ENCODE measurements around the gene TEKT1. TPM values are rescaled to one million over a fixed set of nuclear protein-coding genes. Genes with fewer than 3 reads are reported as not detected.

TEKT1 gene
- total and polyA plus RNA-seq, 9 of the 15 experiments (the other 6 are each of a cell fraction or from before 2014, with no cell fraction given), result 0.06 TPM; not detected in 8

DNA sequence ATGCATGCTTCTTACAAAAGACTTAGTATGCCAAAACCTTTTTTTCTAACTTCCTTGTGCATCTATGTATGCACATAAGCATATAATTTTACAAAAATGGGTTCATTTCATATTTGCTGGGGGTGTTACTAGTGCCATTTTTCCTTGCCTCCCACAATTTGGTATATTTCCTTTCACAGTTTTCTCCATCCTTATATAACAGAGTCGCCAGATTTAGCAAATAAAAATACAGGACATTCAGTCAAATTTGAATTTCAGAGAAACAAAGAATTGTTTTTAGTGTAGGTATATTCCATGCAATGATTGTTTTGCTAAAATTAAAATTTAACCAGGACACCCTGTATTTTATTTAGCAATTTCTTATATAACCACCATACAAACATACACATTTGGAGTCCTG, 59.5 kb downstream of the TEKT1 start (continued):
- TF ChIP-seq KDM2B (CRISPR knock-in tag; IDR thresholded peaks at IDR 0.05), result no peak
- TF ChIP-seq ZNF274 (IDR thresholded peaks at IDR 0.05; ENCODE audit: borderline replicate concordance, low read depth, low read length), result no peak
- TF ChIP-seq ZNF174 (CRISPR knock-in tag; IDR thresholded peaks at IDR 0.05), result no peak

DNA sequence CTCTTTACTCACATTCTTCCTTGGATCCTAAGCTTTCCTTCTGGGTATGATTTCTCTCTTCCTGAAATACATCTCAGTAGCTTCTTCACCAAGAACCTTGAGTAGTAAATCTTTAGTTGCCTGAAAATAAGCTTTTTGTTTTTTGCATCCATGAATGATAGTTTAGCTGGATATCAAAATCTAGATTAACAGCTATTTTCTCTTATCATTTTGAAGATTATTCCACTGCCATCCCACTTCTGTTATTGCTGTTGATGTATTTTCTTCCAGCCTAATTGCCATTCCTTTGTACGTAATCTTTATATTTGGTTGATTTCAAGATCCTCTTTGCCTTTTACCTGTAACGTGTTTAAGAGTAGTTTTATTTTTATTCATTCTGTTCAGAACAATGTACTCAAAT, 63.1 kb downstream of the TEKT1 start:
- in situ Hi-C loops (cut with MboI) (no loop called here), intact Hi-C loops (cut with micrococcal nuclease) (no loop called here)
- Histone ChIP-seq H3K79me2 (ENCODE audit: control insufficient read depth, insufficient read depth, low read length) (no peaks in the 10 kb centered on the region), H3K9ac (ENCODE audit: insufficient read depth in 1 of 2, low read depth in 2 of 2, low read length in 2 of 2) (no peak overlapping the region), H3K27me3 (ENCODE audit: control insufficient read depth in 2 of 2, insufficient read depth in 2 of 2, low read length in 2 of 2) (peaks cover 0 to 5% of the 10 kb centered on the region in 2 experiments; a peak in 1 of 5 replicates), H3K27ac (ENCODE audit: extremely low read depth, low read depth, low read length) (no peak overlapping the region), H3K4me3 (no peak overlapping the region), H3K4me2 (ENCODE audit: insufficient read depth, low read length) (no peak overlapping the region), H4K20me1 (replicated peaks; ENCODE audit: control insufficient read depth, insufficient read depth, low read length) (no peaks in the 10 kb centered on the region), H2AFZ (ENCODE audit: low read depth, low read length) (no peak overlapping the region), H3K36me3 (ENCODE audit: control insufficient read depth, insufficient read depth, low read length) (no peaks in the 10 kb centered on the region), H3K4me1 (replicated peaks in 1 of 2; ENCODE audit: control insufficient read depth in 2 of 2, insufficient read depth in 2 of 2, low read length in 2 of 2) (no peaks in the 10 kb centered on the region), H3K9me3 (replicated peaks; ENCODE audit: control insufficient read depth, insufficient read depth, low read depth, low read length) (0 out of 2 replicates have a peak, but pooled peaks cover 2% of the 10 kb centered on the region), H3K9me1 (ENCODE audit: control insufficient read depth, insufficient read depth, low read length) (no peaks in the 10 kb centered on the region)
- WGBS (ENCODE audit: insufficient coverage, low coverage, missing lambda C conversion rate), result 6% methylated on average over 2 of the region's 2 CpGs
- FAIRE-seq, result no peak
- TF ChIP-seq ZFP1 (CRISPR knock-in tag; IDR thresholded peaks at IDR 0.05) (peak; percentile 75), ARHGAP35 (IDR thresholded peaks at IDR 0.05; ENCODE audit: partially characterized antibody) (no peak)
- BruUV-seq (replicated peaks), result no TSS peak
- no peak for ATAC-seq
- no peak for DNase-seq (ENCODE audit: extremely low read depth in 1 of 4, low spot score in 3 of 4)
- ChIA-PET CTCF (ENCODE audit: low intra/inter-chr PET ratio) (no interaction called here), POLR2A (no interaction called here)

DNA sequence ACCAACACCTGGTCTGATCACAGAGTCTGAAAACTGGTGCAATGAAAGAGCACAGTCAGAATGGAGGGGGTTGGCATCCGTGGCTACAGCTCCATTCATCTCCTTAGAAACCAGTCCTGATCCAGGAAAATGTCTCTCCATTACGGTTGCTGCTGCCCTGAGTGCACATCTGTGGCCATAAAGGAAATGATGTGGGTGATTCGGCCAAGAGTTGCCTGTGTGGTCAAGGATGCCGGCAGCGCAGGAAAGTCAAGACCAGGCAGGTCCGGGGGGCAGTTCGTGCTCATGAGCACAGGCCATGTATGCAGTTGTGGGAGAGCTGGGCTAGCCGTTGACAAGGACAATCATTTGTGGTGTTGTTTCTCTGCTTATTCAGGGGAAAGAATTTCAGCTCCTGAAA, 69.8 kb downstream of the TEKT1 start:
- CTCF ChIA-PET (ENCODE audit: low intra/inter-chr PET ratio), result no interaction called here
- in situ Hi-C loops (cut with MboI), result no loop called here
- TF ChIP-seq ZKSCAN1 (IDR thresholded peaks at IDR 0.05; ENCODE audit: low read depth, low read length), result no peak
- TF ChIP-seq ZNF707 (CRISPR knock-in tag; conservative IDR thresholded peaks at IDR 0.05), result no peak
- TF ChIP-seq MYBL2 (IDR thresholded peaks at IDR 0.05; ENCODE audit: low read depth), result no peak
- no peak for TF ChIP-seq MYBL2 (CRISPR knock-in tag; IDR thresholded peaks at IDR 0.05; ENCODE audit: borderline replicate concordance)
- TF ChIP-seq, protein P1, sequence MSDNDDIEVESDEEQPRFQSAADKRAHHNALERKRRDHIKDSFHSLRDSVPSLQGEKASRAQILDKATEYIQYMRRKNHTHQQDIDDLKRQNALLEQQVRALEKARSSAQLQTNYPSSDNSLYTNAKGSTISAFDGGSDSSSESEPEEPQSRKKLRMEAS (CRISPR knock-in tag; IDR thresholded peaks at IDR 0.05), result no peak
- TF ChIP-seq, protein P2, sequence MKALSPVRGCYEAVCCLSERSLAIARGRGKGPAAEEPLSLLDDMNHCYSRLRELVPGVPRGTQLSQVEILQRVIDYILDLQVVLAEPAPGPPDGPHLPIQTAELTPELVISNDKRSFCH (CRISPR knock-in tag; IDR thresholded peaks at IDR 0.05), result no peak
- TF ChIP-seq, protein P2 (tag; IDR thresholded peaks at IDR 0.05), result no peak
- TF ChIP-seq ZNF431 (CRISPR knock-in tag; IDR thresholded peaks at IDR 0.05), result no peak
- no peak for TF ChIP-seq FOXA1 (IDR thresholded peaks at IDR 0.05; ENCODE audit: borderline replicate concordance)
- no peak for TF ChIP-seq MXI1 (IDR thresholded peaks at IDR 0.05; ENCODE audit: low read depth, low read length)
- TF ChIP-seq TOE1 (IDR thresholded peaks at IDR 0.05; ENCODE audit: borderline replicate concordance), result no peak
- no peak for TF ChIP-seq TOE1 (CRISPR knock-in tag; IDR thresholded peaks at IDR 0.05; ENCODE audit: borderline replicate concordance, low read depth)

More for the DNA sequence above, 69.8 kb downstream of the TEKT1 start:
- Histone ChIP-seq H2AFZ (ENCODE audit: low read depth, low read length) (no peak overlapping the region), H3K27ac (ENCODE audit: extremely low read depth, low read depth, low read length) (no peak overlapping the region), H3K4me3 (no peak overlapping the region), H3K9ac (ENCODE audit: insufficient read depth in 1 of 2, low read depth in 2 of 2, low read length in 2 of 2) (no peak overlapping the region), H4K20me1 (replicated peaks; ENCODE audit: control insufficient read depth, insufficient read depth, low read length) (no peaks in the 10 kb centered on the region), H3K9me1 (ENCODE audit: control insufficient read depth, insufficient read depth, low read length) (no peaks in the 10 kb centered on the region), H3K36me3 (ENCODE audit: control insufficient read depth, insufficient read depth, low read length) (no peaks in the 10 kb centered on the region), H3K4me2 (ENCODE audit: insufficient read depth, low read length) (no peak overlapping the region), H3K4me1 (replicated peaks in 1 of 2; ENCODE audit: control insufficient read depth in 2 of 2, insufficient read depth in 2 of 2, low read length in 2 of 2) (no peaks in the 10 kb centered on the region), H3K9me3 (replicated peaks; ENCODE audit: control insufficient read depth, insufficient read depth, low read depth, low read length) (no peaks in the 10 kb centered on the region), H3K79me2 (ENCODE audit: control insufficient read depth, insufficient read depth, low read length) (no peaks in the 10 kb centered on the region), H3K27me3 (ENCODE audit: control insufficient read depth in 2 of 2, insufficient read depth in 2 of 2, low read length in 2 of 2) (peaks cover 0 to 20% of the 10 kb centered on the region in 2 experiments; a peak in 3 of 5 replicates)
- intact Hi-C loops (cut with micrococcal nuclease), result no loop called here
- DNase-seq (ENCODE audit: extremely low read depth in 1 of 4, low spot score in 3 of 4) (no peak), FAIRE-seq (no peak), ATAC-seq (no peak)
- 3% methylated on average over 8 of the region's 8 CpGs for WGBS (ENCODE audit: insufficient coverage, low coverage, missing lambda C conversion rate)
- no TSS peak for BruUV-seq (replicated peaks)
- POLR2A ChIA-PET, result no interaction called here
